SW 1271 (cell line): ENCODE data around the gene CLDN6.
A peak's percentile ranks its signal among the peaks of the same experiment; 100 is the strongest.

Experiments
- DNase-seq, 2 experiments: peaks; one replicate each; lab custom pipeline; 2025; lab: John Stamatoyannopoulos, UW

Gene CLDN6

GRCh38 chr16:2987286-2987685 is 30.7 kb downstream of the CLDN6 start:
- DNase-seq, result no peak

DNA sequence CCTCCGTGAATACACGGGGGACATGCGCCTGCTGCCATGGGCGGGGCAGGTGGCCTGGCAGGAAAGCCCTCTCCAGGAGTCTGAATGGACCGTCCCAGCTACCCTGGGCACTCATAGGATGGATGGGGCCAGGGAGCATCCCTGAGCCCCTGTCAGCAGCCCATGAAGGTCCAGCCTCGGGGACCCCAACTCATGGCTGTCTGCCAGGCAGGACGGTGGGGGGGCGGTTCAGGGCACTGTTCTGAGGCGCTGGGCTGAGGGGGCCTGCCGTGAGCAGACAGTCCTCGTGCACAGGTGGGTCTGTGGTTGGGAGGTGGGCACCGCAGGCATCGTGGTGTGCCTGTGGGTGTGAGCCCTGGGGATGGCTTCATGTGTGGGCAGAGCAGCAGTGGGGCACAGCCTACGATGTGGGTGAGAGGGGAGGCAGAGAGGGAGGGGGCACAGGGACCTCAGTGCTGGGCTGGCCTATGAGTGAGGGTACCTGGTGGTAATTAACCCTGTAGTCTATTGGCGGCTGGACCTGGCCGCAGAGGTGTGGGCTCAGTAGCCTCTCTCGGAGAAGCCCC is 31.3 kb downstream of the CLDN6 start:
- DNase-seq, result no peak

- DNase-seq, result no peak
These were observed 32.1 kb downstream of the CLDN6 start for GRCh38 chr16:2985893-2986355.

DNA sequence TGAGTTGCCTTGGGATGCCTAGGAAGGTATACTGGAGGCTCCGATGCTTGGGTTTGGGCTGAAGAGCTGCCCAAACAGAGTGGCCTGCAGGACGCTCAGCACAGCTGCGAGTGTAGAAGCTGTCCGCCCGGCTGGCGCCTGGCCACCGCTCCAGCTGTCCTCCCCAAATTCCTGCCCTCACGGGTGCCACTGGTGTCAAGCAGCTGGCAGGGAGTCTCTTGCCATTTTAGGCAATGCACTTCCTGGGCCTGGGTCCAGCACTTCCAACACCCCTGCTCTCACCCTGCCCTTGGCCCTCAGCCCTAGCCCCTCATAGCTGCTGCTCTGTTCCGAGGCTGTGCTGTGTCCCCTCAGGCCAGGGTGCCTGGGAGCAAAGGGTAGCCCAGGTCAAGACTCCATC is 32.5 kb downstream of the CLDN6 start:
- DNase-seq, result no peak

DNA sequence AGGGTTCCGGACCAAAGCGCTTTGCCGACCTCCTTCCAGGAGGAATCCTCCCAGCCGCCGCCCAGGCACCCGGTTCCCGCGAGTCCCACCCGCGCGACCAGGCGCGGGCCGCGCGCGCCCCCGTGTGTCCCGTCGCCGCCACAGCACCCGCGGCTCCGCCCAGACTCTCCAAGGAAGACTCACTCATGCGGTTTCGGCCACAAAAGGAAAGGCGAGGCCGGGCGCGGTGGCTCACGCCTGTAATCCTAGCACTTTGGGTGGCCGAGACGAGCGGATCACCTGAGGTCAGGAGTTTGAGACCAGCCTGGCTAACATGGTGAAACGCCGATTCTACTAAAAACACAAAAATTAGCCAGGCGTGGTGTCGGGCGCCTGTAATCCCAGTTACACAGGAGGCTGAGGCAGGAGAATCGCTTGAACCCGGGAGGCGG is 34.3 kb downstream of the CLDN6 start:
- DNase-seq, result peak in 1 of 2 experiments; percentile 61

- no peak for DNase-seq
These were observed 35.6 kb downstream of the CLDN6 start for GRCh38 chr16:2982402-2982801.

GRCh38 chr16:2981899-2982250 is 36.1 kb downstream of the CLDN6 start:
- DNase-seq, result no peak

- no peak for DNase-seq
These were observed 36.6 kb downstream of the CLDN6 start for GRCh38 chr16:2981177-2981898.

DNA sequence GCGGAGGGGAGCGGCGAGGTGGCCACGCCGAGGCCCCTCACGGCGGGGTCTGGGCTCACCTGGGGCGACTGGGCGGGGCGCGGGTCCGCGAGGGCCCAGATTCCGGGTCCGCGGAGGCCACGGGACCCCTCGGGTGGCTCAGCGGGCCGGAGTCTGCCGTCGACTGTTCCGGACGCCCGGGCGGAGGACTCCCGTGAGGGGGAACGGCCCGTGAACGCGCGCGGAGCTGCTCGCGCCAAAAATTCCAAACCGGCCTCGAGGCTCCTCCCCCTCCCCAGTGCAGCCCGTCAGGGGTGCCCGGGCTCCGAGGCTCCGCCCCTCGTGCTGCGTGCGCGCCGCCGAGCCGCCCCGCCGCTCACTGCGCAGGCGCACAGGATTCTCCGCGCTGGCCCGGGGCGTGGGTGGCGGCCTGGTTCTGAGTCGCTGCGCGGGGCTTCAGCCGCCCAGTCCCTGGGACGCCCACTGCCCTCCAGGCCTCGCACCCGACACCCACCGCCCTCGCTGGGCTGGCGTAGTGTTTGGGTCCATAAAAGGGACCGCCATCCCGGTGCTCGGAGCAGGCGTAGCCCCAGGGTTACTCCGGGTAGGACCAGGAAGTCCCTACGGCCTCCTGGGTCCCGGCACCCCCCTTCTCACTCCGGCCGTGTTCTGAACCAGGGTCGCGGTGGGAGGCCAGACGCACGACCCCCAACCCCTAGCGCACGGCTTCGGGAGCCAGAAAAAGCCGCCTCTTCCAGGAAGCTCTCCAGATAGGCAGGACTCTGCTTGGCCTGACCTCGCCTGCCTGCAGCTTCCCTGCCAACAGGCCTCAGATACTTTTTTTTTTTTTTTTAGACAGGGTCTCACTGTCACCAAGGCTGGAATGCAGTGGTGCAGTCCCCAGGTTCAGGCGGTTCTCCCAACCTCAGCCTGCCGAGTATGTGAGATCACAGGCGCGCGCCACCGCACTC is 37.5 kb downstream of the CLDN6 start, which contains the start of gene PKMYT1:
Gene PKMYT1 (minus strand): TSS at position 220 of the 950 bp plus-strand sequence. CDS start 789 bp downstream, outside the sequence.
- peak in 1 of 2 experiments; percentile 60 for DNase-seq

- peak in 1 of 2 experiments; percentile 6 for DNase-seq
These were observed 38.2 kb downstream of the CLDN6 start for GRCh38 chr16:2979669-2980226.

GRCh38 chr16:2977440-2977839 is 40.5 kb downstream of the CLDN6 start:
- no peak for DNase-seq

DNA sequence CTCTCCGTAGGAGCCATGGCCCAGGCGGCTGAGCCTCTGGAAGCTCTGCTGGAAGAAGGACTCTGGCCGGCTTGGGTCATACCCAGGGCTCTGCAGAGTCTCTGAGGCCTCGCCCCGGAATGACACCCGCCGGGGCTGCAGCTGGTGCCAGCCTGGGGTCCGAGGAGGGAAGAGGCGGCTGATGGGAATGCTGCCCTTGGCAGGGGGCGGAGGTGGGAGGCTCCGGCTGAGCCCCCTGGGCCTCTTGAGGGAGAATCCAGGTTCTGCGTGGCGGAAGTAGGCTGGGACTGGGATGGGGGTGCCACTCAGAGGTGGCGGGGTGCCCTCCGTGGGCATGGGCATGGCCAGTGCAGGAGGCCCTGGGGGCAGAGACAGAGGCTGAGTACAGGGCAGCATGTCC is 41.3 kb downstream of the CLDN6 start:
- DNase-seq, result no peak

DNA sequence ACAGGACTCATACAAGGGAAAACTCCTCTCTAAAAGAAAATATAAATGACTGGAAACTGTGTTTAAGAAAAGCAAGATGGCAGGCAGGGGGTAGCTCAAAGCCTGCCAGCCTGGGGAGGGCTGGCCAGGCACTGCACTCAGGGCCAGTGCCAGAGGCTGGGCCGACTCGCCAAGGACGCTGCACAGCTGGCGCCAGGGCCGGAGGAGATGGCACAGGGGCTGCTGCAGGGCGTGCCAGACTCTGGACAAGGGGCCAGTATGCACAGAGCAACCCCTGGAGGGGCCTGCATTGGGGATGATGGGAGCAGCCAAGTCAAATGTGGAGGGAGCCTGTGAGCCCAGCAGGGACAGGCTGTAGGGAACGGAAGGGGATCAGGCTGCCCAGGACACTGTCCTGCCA is 41.8 kb downstream of the CLDN6 start:
- no peak for DNase-seq

DNA sequence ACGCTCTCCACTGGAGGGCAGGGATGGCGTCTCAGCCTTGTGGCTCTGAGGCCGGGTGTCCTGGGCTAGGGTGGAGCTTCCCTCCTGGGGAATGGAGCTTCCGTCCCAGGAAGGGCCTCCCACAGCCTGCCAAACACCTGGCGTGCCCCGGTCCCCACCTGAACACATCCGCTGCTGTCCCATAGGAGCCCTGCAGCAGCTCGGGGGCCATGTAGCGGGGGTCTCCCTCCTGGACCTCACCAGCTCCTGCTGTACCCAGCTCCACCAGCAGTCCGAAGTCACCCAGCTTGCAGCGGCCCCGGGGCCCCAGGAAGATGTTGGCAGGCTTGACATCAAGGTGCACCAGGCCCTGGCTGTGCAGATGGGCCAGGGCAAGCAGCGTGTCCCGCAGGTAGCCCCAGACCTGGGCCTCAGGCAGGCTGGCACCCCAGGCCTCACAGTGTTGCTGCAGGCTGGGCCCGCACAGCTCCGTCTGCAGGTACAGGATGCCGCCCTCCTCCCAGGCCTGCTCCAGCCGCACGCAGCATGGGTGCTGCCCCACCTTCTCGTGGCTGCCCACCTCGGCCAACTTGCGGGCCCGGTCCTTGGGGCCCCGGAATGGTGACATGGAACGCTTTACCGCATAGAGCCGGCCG is 42.7 kb downstream of the CLDN6 start:
- no peak for DNase-seq

- no peak for DNase-seq
These were observed 43.5 kb downstream of the CLDN6 start for GRCh38 chr16:2974319-2975056.

DNA sequence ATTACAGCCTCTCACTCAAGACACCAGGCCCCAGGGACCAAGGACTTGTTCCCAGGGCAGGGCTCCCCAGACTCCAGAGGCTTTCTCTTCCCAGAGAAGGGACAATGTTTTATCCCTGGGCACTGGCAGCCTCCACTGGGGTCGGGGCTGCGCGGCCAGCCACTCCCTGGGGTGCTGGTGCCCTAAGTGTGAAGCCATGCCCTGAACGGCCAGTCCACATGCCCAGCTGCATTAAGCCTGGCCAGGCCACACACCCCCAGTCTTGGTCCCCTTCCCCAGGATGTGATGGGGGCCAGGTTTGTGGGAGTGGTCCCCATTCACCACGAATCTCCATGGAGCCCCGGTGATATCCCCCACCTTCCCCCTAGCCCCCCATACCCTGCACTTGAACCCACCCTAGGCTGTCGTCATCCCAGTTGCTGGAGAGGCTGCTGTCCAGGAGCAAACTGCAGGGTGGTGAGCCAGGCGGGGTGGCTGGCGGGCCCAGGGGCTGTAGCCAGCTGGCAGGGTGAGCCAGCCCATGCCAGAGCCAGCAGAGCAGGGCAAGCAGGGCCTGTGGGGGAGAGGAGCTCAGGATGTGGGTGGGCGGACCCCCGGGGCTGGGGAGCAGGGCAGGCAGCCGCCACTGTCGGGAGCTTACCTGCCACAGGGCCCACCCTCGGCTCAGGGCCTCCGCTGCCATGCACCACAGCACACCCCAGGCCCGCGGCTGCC is 44.2 kb downstream of the CLDN6 start:
- DNase-seq, result no peak

DNA sequence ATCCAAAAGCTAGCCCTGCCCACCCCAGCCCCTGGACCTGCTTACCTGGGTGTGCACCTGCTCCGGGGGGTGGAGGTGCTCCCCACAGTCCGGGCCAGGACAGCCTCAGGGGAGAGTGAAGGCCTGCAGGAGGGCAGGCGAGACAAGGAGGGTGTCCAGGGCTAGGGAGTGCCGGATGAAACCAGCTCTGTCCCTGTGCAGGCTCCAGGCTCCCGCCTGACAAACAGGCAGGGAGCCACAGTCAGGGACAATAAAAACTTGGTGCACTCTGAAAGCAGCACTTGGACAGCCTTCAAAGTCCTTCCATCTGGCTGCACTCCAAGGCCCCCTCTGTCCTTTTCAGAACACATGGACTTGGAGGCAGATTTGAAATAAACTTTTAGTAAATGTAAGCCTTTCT is 44.9 kb downstream of the CLDN6 start:
- DNase-seq, result no peak

GRCh38 chr16:2971985-2972784 is 45.8 kb downstream of the CLDN6 start:
- DNase-seq, result no peak
